WTC11 (cell line): Measurements from ENCODE around the gene SFXN1.

ENCODE experiments used
- CBFB ChIP-seq: sonication (generic); formaldehyde crosslinking; IDR thresholded peaks from 2 replicates; pipeline ENCODE4 v1.8.1; 2022; ENCODE audit warnings: mild to moderate bottlenecking, low read depth, missing genetic modification reagents
- CREM ChIP-seq: sonication (generic); formaldehyde crosslinking; IDR thresholded peaks from 2 replicates; pipeline ENCODE4 v1.8.1; 2022; ENCODE audit warnings: mild to moderate bottlenecking, missing genetic modification reagents, moderate library complexity
- NR3C1 ChIP-seq: sonication (generic); formaldehyde crosslinking; conservative IDR thresholded peaks from 2 replicates; pipeline ENCODE4 v1.8.1; 2023; ENCODE audit warnings: low read depth, mild to moderate bottlenecking, missing genetic modification reagents
- TEAD4 ChIP-seq: sonication (generic); formaldehyde crosslinking; IDR thresholded peaks from 2 replicates; pipeline ENCODE4 v1.8.0; 2022; ENCODE audit warnings: mild to moderate bottlenecking, missing genetic modification reagents
- ZNF396 ChIP-seq: fragments of 250-450 bp; sonication (Bioruptor Pico); IDR thresholded peaks from 2 replicates; pipeline ENCODE4 v1.8.0; 2021; ENCODE audit warnings: mild to moderate bottlenecking, moderate library complexity, borderline replicate concordance
- TF ChIP-seq, protein P1 (sequence below): sonication (generic); formaldehyde crosslinking; IDR thresholded peaks from 2 replicates; pipeline ENCODE4 v1.8.0; 2023; ENCODE audit warnings: missing genetic modification reagents
- TF ChIP-seq, protein P2 (sequence below): fragments of 200-600 bp; IDR thresholded peaks from 2 replicates; pipeline ENCODE4 v1.8.0; 2022; ENCODE audit warnings: antibody characterized with exemption
- TF ChIP-seq, protein P3 (sequence below): fragments of 250-450 bp; sonication (Bioruptor Pico); IDR thresholded peaks from 2 replicates; pipeline ENCODE4 v1.9.0; 2021; ENCODE audit warnings: mild to moderate bottlenecking, borderline replicate concordance
- TF ChIP-seq, protein P4 (sequence below): sonication (generic); formaldehyde crosslinking; IDR thresholded peaks from 2 replicates; pipeline ENCODE4 v1.8.1; 2023; ENCODE audit warnings: mild to moderate bottlenecking, missing genetic modification reagents, moderate library complexity

DNA sequence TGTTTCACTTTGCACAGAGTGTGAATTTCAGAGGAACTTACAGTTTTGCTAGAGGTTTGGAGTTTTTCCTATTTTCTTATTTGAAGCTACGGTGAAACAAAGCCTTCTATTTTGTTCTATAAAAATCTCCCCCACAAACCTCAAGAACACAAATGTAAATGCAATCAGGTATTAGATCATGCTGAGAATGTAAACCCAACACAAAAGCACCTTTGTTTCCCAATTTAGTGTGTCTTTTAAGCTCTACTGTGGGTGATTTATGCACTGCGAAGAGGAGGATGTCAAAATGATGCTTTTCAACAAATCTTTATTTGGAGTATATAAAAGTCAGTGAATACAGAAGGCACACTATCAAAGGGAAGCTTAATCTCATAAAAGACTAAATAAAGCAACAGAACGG is 30.1 kb upstream of the SFXN1 start:
- TF ChIP-seq, protein P1, sequence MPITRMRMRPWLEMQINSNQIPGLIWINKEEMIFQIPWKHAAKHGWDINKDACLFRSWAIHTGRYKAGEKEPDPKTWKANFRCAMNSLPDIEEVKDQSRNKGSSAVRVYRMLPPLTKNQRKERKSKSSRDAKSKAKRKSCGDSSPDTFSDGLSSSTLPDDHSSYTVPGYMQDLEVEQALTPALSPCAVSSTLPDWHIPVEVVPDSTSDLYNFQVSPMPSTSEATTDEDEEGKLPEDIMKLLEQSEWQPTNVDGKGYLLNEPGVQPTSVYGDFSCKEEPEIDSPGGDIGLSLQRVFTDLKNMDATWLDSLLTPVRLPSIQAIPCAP (CRISPR knock-in tag) = no peak
- TF ChIP-seq, protein P2, sequence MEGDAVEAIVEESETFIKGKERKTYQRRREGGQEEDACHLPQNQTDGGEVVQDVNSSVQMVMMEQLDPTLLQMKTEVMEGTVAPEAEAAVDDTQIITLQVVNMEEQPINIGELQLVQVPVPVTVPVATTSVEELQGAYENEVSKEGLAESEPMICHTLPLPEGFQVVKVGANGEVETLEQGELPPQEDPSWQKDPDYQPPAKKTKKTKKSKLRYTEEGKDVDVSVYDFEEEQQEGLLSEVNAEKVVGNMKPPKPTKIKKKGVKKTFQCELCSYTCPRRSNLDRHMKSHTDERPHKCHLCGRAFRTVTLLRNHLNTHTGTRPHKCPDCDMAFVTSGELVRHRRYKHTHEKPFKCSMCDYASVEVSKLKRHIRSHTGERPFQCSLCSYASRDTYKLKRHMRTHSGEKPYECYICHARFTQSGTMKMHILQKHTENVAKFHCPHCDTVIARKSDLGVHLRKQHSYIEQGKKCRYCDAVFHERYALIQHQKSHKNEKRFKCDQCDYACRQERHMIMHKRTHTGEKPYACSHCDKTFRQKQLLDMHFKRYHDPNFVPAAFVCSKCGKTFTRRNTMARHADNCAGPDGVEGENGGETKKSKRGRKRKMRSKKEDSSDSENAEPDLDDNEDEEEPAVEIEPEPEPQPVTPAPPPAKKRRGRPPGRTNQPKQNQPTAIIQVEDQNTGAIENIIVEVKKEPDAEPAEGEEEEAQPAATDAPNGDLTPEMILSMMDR = no peak
- TF ChIP-seq NR3C1 (CRISPR knock-in tag) (no peak), ZNF396 (CRISPR knock-in tag) (no peak), TEAD4 (CRISPR knock-in tag) (no peak), CBFB (CRISPR knock-in tag) (no peak), CREM (CRISPR knock-in tag) (no peak)
- TF ChIP-seq, protein P3, sequence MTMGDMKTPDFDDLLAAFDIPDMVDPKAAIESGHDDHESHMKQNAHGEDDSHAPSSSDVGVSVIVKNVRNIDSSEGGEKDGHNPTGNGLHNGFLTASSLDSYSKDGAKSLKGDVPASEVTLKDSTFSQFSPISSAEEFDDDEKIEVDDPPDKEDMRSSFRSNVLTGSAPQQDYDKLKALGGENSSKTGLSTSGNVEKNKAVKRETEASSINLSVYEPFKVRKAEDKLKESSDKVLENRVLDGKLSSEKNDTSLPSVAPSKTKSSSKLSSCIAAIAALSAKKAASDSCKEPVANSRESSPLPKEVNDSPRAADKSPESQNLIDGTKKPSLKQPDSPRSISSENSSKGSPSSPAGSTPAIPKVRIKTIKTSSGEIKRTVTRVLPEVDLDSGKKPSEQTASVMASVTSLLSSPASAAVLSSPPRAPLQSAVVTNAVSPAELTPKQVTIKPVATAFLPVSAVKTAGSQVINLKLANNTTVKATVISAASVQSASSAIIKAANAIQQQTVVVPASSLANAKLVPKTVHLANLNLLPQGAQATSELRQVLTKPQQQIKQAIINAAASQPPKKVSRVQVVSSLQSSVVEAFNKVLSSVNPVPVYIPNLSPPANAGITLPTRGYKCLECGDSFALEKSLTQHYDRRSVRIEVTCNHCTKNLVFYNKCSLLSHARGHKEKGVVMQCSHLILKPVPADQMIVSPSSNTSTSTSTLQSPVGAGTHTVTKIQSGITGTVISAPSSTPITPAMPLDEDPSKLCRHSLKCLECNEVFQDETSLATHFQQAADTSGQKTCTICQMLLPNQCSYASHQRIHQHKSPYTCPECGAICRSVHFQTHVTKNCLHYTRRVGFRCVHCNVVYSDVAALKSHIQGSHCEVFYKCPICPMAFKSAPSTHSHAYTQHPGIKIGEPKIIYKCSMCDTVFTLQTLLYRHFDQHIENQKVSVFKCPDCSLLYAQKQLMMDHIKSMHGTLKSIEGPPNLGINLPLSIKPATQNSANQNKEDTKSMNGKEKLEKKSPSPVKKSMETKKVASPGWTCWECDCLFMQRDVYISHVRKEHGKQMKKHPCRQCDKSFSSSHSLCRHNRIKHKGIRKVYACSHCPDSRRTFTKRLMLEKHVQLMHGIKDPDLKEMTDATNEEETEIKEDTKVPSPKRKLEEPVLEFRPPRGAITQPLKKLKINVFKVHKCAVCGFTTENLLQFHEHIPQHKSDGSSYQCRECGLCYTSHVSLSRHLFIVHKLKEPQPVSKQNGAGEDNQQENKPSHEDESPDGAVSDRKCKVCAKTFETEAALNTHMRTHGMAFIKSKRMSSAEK = no peak
- TF ChIP-seq, protein P4, sequence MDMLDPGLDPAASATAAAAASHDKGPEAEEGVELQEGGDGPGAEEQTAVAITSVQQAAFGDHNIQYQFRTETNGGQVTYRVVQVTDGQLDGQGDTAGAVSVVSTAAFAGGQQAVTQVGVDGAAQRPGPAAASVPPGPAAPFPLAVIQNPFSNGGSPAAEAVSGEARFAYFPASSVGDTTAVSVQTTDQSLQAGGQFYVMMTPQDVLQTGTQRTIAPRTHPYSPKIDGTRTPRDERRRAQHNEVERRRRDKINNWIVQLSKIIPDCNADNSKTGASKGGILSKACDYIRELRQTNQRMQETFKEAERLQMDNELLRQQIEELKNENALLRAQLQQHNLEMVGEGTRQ = no peak
